HCT116 (cell line): ENCODE results near the gene PTPN2. TPM values are rescaled to one million over a fixed set of nuclear protein-coding genes. Genes with fewer than 3 reads are reported as not detected.

Source experiments
- ATAC-seq: fragments of 200-7000 bp; cut with Tn5 transposase; 2 replicates; pipeline ENCODE4 v1.9.1; 2020; ENCODE audit warnings: mild to moderate bottlenecking, moderate library complexity
- BruUV-seq: library from RNA; stranded (reverse); fragments of 400-500 nt; replicated peaks from 2 replicates; lab custom pipeline; 2021; lab: Mats Ljungman, UMichigan
- CTCF ChIA-PET: fragments of 300-600 bp; sonication (Branson Sonifier 250); formaldehyde crosslinking; loops from one replicate; lab custom pipeline; 2021; ENCODE audit warnings: antibody characterized with exemption; lab: Charles Lee
- POLR2A ChIA-PET: fragments of 300-600, 350-600 bp; sonication (Branson Sonifier 250); formaldehyde crosslinking; loops from one replicate; lab custom pipeline; 2021; ENCODE audit warnings: antibody characterized with exemption; lab: Charles Lee
- RAD21 ChIA-PET, 2 experiments: fragments of 300-600 bp; sonication (Branson Sonifier 250); formaldehyde crosslinking; loops; one replicate each; lab custom pipeline; 2023; ENCODE audit warnings: low total read pairs in 2 of 2; ENCODE audit not compliant: uncharacterized antibody in 2 of 2, unreplicated experiment in 2 of 2, low non-redundant PET in 1 of 2; lab: Charles Lee
- DNase-seq: peaks from one replicate; pipeline ENCODE4 v3.0.0-alpha.2; 2010; ENCODE audit warnings: low read depth, low spot score
- H2AFZ ChIP-seq: fragments of 200-600 bp; shearing (Covaris generic), sonication (generic); 2 replicates; pipeline ENCODE4 v1.6.1; 2017; ENCODE audit warnings: low read depth, mixed run types, mixed read lengths, antibody characterized with exemption, low read length; ENCODE audit not compliant: poor library complexity, severe bottlenecking
- H3K27ac ChIP-seq: 2 replicates; pipeline ENCODE4 v1.5.1; 2012; ENCODE audit warnings: low read depth, low read length
- H3K27me3 ChIP-seq: fragments of 200-600 bp; sonication (generic); 2 replicates; pipeline ENCODE4 v1.6.1; 2016; ENCODE audit warnings: mixed run types, low read length, mixed read lengths; ENCODE audit not compliant: insufficient read depth
- H3K36me3 ChIP-seq, 2 experiments: fragments of 200-500 bp in 1 of 2; fragments of 200-600 bp in 1 of 2; sonication (Bioruptor generic) in 1 of 2; sonication (generic) in 1 of 2; 2 replicates each; pipeline versions ENCODE4 v1.5.1 to v1.6.1; 2014 to 2016; ENCODE audit warnings: low read length in 2 of 2, inconsistent platforms in 1 of 2, mixed read lengths in 1 of 2, mixed run types in 1 of 2; ENCODE audit not compliant: insufficient read depth in 2 of 2, control insufficient read depth in 1 of 2
- H3K4me1 ChIP-seq, 2 experiments: fragments of 200-600 bp in 1 of 2; sonication (generic) in 1 of 2; 2 replicates each; pipeline versions ENCODE4 v1.5.1 to v1.6.1; 2012 to 2017; ENCODE audit warnings: low read length in 2 of 2, inconsistent platforms in 1 of 2, mild to moderate bottlenecking in 1 of 2, mixed read lengths in 1 of 2, mixed run types in 1 of 2, moderate library complexity in 1 of 2; ENCODE audit not compliant: insufficient read depth in 2 of 2, control insufficient read depth in 1 of 2
- H3K4me2 ChIP-seq: fragments of 200-600 bp; sonication (generic); 2 replicates; pipeline ENCODE4 v1.6.1; 2017; ENCODE audit warnings: mixed run types, low read length, mixed read lengths
- H3K4me3 ChIP-seq, 2 experiments: fragments of 200-600 bp in 1 of 2; sonication (generic) in 1 of 2; replicated peaks in 1 of 2; 2 replicates each; pipeline ENCODE4 v1.5.1; 2011 to 2016; ENCODE audit warnings: low read length in 2 of 2, control low read depth in 1 of 2, low read depth in 1 of 2, mild to moderate bottlenecking in 1 of 2, mixed read lengths in 1 of 2, mixed run types in 1 of 2
- H3K79me2 ChIP-seq: fragments of 200-600 bp; sonication (generic); 2 replicates; pipeline ENCODE4 v1.6.1; 2017; ENCODE audit warnings: mild to moderate bottlenecking, mixed run types, low read length, moderate library complexity, mixed read lengths; ENCODE audit not compliant: insufficient read depth
- H3K9ac ChIP-seq: fragments of 200-600 bp; sonication (generic); 2 replicates; pipeline ENCODE4 v1.6.1; 2016; ENCODE audit warnings: low read length, mixed read lengths
- H3K9me2 ChIP-seq: fragments of 200-600 bp; sonication (generic), shearing (Covaris generic); 2 replicates; pipeline ENCODE4 v1.6.1; 2017; ENCODE audit warnings: mixed run types, mild to moderate bottlenecking, moderate library complexity; ENCODE audit not compliant: insufficient read depth
- H3K9me3 ChIP-seq, 2 experiments: fragments of 200-500 bp in 1 of 2; fragments of 200-600 bp in 1 of 2; sonication (Bioruptor generic) in 1 of 2; sonication (generic) in 1 of 2; 2 replicates each; pipeline ENCODE4 v1.6.1; 2014 to 2017; ENCODE audit warnings: low read length in 2 of 2, mixed read lengths in 2 of 2, inconsistent platforms in 1 of 2, low read depth in 1 of 2, mild to moderate bottlenecking in 1 of 2, mixed run types in 1 of 2, moderate library complexity in 1 of 2; ENCODE audit not compliant: control insufficient read depth in 1 of 2, insufficient read depth in 1 of 2
- H4K20me1 ChIP-seq: fragments of 200-600 bp; sonication (generic), shearing (Covaris generic); 2 replicates; pipeline ENCODE4 v1.6.1; 2017; ENCODE audit warnings: mixed run types, mild to moderate bottlenecking, moderate library complexity; ENCODE audit not compliant: insufficient read depth
- CBX3 ChIP-seq: IDR thresholded peaks from 2 replicates; pipeline ENCODE4 v1.6.1; 2012; ENCODE audit warnings: low read depth
- ELF1 ChIP-seq: IDR thresholded peaks from 2 replicates; pipeline ENCODE4 v1.6.1; 2012; ENCODE audit warnings: low read depth, borderline replicate concordance
- EZH2 ChIP-seq: fragments of 200-600 bp; sonication (generic); IDR thresholded peaks from 2 replicates; pipeline ENCODE4 v1.6.1; 2017; ENCODE audit warnings: antibody characterized with exemption, mixed run types
- MAX ChIP-seq: IDR thresholded peaks from 2 replicates; pipeline ENCODE4 v1.6.1; 2012
- RAD21 ChIP-seq: IDR thresholded peaks from 2 replicates; pipeline ENCODE4 v1.6.1; 2012; ENCODE audit warnings: low read depth, mild to moderate bottlenecking
- SIN3A ChIP-seq: IDR thresholded peaks from 2 replicates; pipeline ENCODE4 v1.6.1; 2012; ENCODE audit warnings: low read depth
- SP1 ChIP-seq: IDR thresholded peaks from 2 replicates; pipeline ENCODE4 v1.6.1; 2012; ENCODE audit warnings: low read depth
- SRF ChIP-seq: IDR thresholded peaks from 2 replicates; pipeline ENCODE4 v1.6.1; 2012; ENCODE audit warnings: low read depth
- ZBTB33 ChIP-seq: IDR thresholded peaks from 2 replicates; pipeline ENCODE4 v1.6.1; 2011; ENCODE audit warnings: mild to moderate bottlenecking, low read length, moderate library complexity; ENCODE audit not compliant: insufficient replicate concordance; ENCODE audit errors: extremely low read depth
- intact Hi-C: fragments of 100-400 bp; cut with micrococcal nuclease; formaldehyde crosslinking; loops from 2 replicates; pipeline ENCODE4 v1.10.0; 2022
- total RNA-seq: library from RNA; stranded (reverse); gene quantifications from one replicate; pipeline ENCODE4 v1.2.1, GENCODE V29; 2021; ENCODE audit not compliant: unreplicated experiment

Gene PTPN2
- total RNA-seq, 1 experiment from 2014 or later: 50.3 TPM

DNA sequence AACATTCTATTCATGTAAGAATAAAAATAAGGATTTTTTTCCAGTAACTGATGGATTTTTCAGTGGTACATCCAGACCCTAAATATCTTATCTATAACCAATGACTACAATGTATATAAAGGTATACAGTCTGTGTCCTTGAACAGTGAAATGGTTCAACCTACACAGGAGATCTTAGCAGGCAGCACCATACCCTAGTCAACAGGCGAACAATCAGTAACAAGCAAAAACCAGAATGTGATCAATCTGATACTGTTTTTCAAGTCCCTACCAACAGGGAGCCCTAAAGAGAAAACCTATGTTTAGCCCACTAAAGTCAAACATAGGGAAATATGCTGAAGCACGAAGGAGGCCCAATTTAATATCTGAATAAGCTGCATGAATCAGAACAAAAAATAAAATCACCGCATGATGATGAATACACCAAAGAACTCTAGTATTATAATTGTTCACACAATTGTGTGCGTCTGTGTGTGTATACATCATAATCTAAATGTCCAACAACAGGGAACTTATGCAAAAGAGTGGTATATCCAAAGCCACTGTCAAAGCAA is 26.0 kb downstream of the PTPN2 start:
- H3K4me1 ChIP-seq: peaks cover 9% of the 10 kb centered on the region in 2 experiments
- intact Hi-C loops: loop anchor here (10.0 kb wide), 1 partner anchor 47 kb away; no protein-coding TSS in a partner anchor
- H4K20me1 ChIP-seq: peaks cover 6% of the 10 kb centered on the region; the same call in 1 of the 2 replicates
- no peak overlapping the region for H2AFZ ChIP-seq
- DNase-seq (no peak), ATAC-seq (no peak)
- H3K9me3 ChIP-seq: no peaks in the 10 kb centered on the region
- POLR2A ChIA-PET: no interaction called here
- no peaks in the 10 kb centered on the region for H3K9me2 ChIP-seq
- H3K36me3 ChIP-seq: no peaks in the 10 kb centered on the region
- H3K4me2 ChIP-seq: no peak overlapping the region
- CTCF ChIA-PET: no interaction called here
- no peak overlapping the region for H3K4me3 ChIP-seq
- no peak overlapping the region for H3K9ac ChIP-seq
- H3K27ac ChIP-seq: no peak overlapping the region
- no peaks in the 10 kb centered on the region for H3K27me3 ChIP-seq
- TF ChIP-seq RAD21: no peak
- TF ChIP-seq ELF1: no peak
- TF ChIP-seq MAX: no peak
- TF ChIP-seq CBX3: no peak
- no peak for TF ChIP-seq EZH2
- no peak for TF ChIP-seq SIN3A
- TF ChIP-seq SRF: no peak
- RAD21 ChIA-PET: no interaction called here
- no TSS peak for BruUV-seq
- H3K79me2 ChIP-seq: peaks cover 84% of the 10 kb centered on the region

DNA sequence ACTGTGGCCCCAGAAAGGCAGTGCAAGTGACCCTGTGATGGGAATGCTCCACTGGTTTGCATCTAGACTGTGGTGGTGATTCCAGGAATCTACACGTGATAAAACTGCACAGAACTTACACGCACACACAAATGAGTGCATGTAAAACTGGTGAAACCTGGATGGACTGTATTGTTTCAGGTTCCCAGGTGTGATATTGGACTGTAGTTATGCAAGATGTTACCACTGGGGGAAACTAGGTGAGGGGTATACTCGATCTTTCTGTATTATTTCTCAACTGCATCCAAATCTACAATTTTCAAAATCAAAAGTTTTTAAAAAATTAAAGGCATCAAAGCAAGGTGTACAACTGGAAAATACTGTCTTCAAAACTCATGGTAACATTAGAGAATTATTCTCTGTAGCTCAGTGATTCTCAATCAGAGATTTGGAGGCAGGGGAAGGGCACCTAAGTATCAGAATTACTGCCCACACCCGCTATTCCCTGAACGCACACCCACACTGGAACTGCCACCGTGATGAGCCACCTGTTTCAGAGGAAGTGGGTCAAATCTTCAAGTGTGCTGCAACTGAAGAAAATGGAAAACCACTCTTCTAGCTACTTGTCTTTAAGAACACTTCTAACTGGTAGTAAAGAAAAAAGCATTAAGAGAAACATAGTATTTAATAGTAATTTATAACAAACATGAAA is 26.7 kb downstream of the PTPN2 start:
- POLR2A ChIA-PET: no interaction called here
- Histone ChIP-seq H3K36me3 (no peaks in the 10 kb centered on the region), H4K20me1 (peaks cover under 1% of the 10 kb centered on the region; the same call in 1 of the 2 replicates), H3K4me3 (no peak overlapping the region), H2AFZ (no peak overlapping the region), H3K27me3 (no peaks in the 10 kb centered on the region), H3K27ac (no peak overlapping the region), H3K79me2 (peaks cover 83% of the 10 kb centered on the region), H3K9me3 (no peaks in the 10 kb centered on the region), H3K4me1 (peaks cover 2% of the 10 kb centered on the region in 2 experiments), H3K9me2 (no peaks in the 10 kb centered on the region), H3K4me2 (no peak overlapping the region), H3K9ac (no peak overlapping the region)
- BruUV-seq: no TSS peak
- RAD21 ChIA-PET: no interaction called here
- intact Hi-C loops: loop anchor here (10.0 kb wide), 1 partner anchor 47 kb away; no protein-coding TSS in a partner anchor
- DNase-seq (no peak), ATAC-seq (no peak)
- TF ChIP-seq SRF: no peak
- TF ChIP-seq SP1: no peak
- no peak for TF ChIP-seq CBX3
- TF ChIP-seq ZBTB33: no peak
- CTCF ChIA-PET: no interaction called here
